8988T (cell line): ENCODE measurements around the gene C16orf90.

Source experiments
- DNase-seq: peaks from one replicate; pipeline ENCODE4 v3.0.0; 2011

C16orf90 gene

GRCh38 chr16:3460585-3460984 is 34.7 kb downstream of the C16orf90 start:
- no peak for DNase-seq

- no peak for DNase-seq
Observed at GRCh38 chr16:3460121-3460520, 35.2 kb downstream of the C16orf90 start.

- DNase-seq = no peak
Observed at GRCh38 chr16:3459401-3460090, 35.7 kb downstream of the C16orf90 start.

- DNase-seq = no peak
Observed at GRCh38 chr16:3458852-3459361, 36.4 kb downstream of the C16orf90 start.

- no peak for DNase-seq
Observed at GRCh38 chr16:3458278-3458851, 36.9 kb downstream of the C16orf90 start.

- DNase-seq = peak; percentile 95
Observed at GRCh38 chr16:3457434-3458252, 37.6 kb downstream of the C16orf90 start.

- DNase-seq = no peak
Observed at GRCh38 chr16:3454631-3455147, 40.6 kb downstream of the C16orf90 start.

GRCh38 chr16:3454093-3454492 is 41.2 kb downstream of the C16orf90 start:
- peak; percentile 64 for DNase-seq

- no peak for DNase-seq
Observed at GRCh38 chr16:3444032-3444388, 51.3 kb downstream of the C16orf90 start.
